Astrocyte (in vitro differentiated cells and primary cell): Measurements from ENCODE around the gene METTL25B. TPM values are rescaled to one million over a fixed set of nuclear protein-coding genes. Genes with fewer than 3 reads are reported as not detected.

ENCODE experiments used
- DNase-seq: peaks from one replicate; pipeline ENCODE4 v3.0.0-alpha.2; 2010; ENCODE audit warnings: low read depth
- FAIRE-seq: peaks from 2 replicates; lab custom pipeline; 2011; peaks lifted over from hg19 to GRCh38; lab: Jason Lieb, UNC
- H2AFZ ChIP-seq: 2 replicates; pipeline ENCODE4 v1.6.0; 2012; ENCODE audit warnings: low read depth, low read length, inconsistent platforms
- H3K27ac ChIP-seq: 2 replicates; pipeline ENCODE4 v1.5.1; 2011; ENCODE audit warnings: low read depth, low read length, inconsistent platforms
- H3K27me3 ChIP-seq: 2 replicates; pipeline ENCODE4 v1.6.0; 2011; ENCODE audit warnings: low read length, inconsistent platforms; ENCODE audit not compliant: insufficient read depth
- H3K36me3 ChIP-seq: 2 replicates; pipeline ENCODE4 v1.5.1; 2011; ENCODE audit warnings: low read length, inconsistent platforms; ENCODE audit not compliant: insufficient read depth
- H3K4me1 ChIP-seq: 2 replicates; pipeline ENCODE4 v1.5.1; 2011; ENCODE audit warnings: low read length, inconsistent platforms; ENCODE audit not compliant: insufficient read depth
- H3K4me2 ChIP-seq: 2 replicates; pipeline ENCODE4 v1.6.0; 2012; ENCODE audit warnings: low read length, inconsistent platforms
- H3K4me3 ChIP-seq: 2 replicates; pipeline ENCODE4 v1.5.1; 2011; ENCODE audit warnings: low read depth, mild to moderate bottlenecking, low read length, inconsistent platforms; ENCODE audit not compliant: insufficient read depth
- H3K79me2 ChIP-seq: 2 replicates; pipeline ENCODE4 v1.6.0; 2012; ENCODE audit warnings: mild to moderate bottlenecking, low read length, inconsistent platforms; ENCODE audit not compliant: insufficient read depth
- H3K9ac ChIP-seq: 2 replicates; pipeline ENCODE4 v1.6.0; 2012; ENCODE audit warnings: mild to moderate bottlenecking, low read length, inconsistent platforms
- H3K9me3 ChIP-seq: 2 replicates; pipeline ENCODE4 v1.5.1; 2012; ENCODE audit warnings: low read depth, mild to moderate bottlenecking, low read length, inconsistent platforms; ENCODE audit not compliant: insufficient read depth
- H4K20me1 ChIP-seq: 2 replicates; pipeline ENCODE4 v1.6.0; 2012; ENCODE audit warnings: low read length, inconsistent platforms; ENCODE audit not compliant: insufficient read depth
- H3K27ac Mint-ChIP-seq: one replicate; pipeline ENCODE4 v1.8.0; 2021; ENCODE audit warnings: mild to moderate bottlenecking, mixed read lengths; ENCODE audit not compliant: unreplicated experiment
- H3K27me3 Mint-ChIP-seq: one replicate; pipeline ENCODE4 v1.8.0; 2021; ENCODE audit warnings: low read depth, mixed read lengths; ENCODE audit not compliant: unreplicated experiment
- H3K36me3 Mint-ChIP-seq: one replicate; pipeline ENCODE4 v1.8.0; 2021; ENCODE audit warnings: low read depth, mixed read lengths; ENCODE audit not compliant: unreplicated experiment
- H3K4me1 Mint-ChIP-seq: one replicate; pipeline ENCODE4 v1.8.0; 2021; ENCODE audit warnings: low read depth, mixed read lengths; ENCODE audit not compliant: unreplicated experiment
- H3K4me3 Mint-ChIP-seq: one replicate; pipeline ENCODE4 v1.8.0; 2021; ENCODE audit warnings: mild to moderate bottlenecking, moderate library complexity, mixed read lengths; ENCODE audit not compliant: unreplicated experiment
- H3K9me3 Mint-ChIP-seq: one replicate; pipeline ENCODE4 v1.8.0; 2021; ENCODE audit warnings: mild to moderate bottlenecking, mixed read lengths; ENCODE audit not compliant: unreplicated experiment
- CTCF ChIP-seq: IDR thresholded peaks from 2 replicates; pipeline ENCODE4 v1.5.1; 2011; ENCODE audit warnings: low read depth, mild to moderate bottlenecking, inconsistent platforms, low read length, moderate library complexity; ENCODE audit not compliant: insufficient read depth
- EZH2 ChIP-seq: IDR thresholded peaks from 2 replicates; pipeline ENCODE4 v1.6.1; 2012; ENCODE audit warnings: mild to moderate bottlenecking, low read length, inconsistent platforms; ENCODE audit not compliant: insufficient read depth
- total RNA-seq: library from RNA; stranded (reverse); gene quantifications from 2 replicates; pipeline ENCODE4 v1.2.1, GENCODE V29; 2021

The METTL25B gene
- total RNA-seq, 1 donor from 2014 or later: 9.9 TPM

- no peak for DNase-seq
- Histone ChIP-seq H3K79me2 (peaks cover 60% of the 10 kb centered on the region), H3K4me2 (no peak overlapping the region), H3K4me1 (peaks cover 5% of the 10 kb centered on the region), H2AFZ (no peak overlapping the region), H3K9ac (no peak overlapping the region), H3K9me3 (no peaks in the 10 kb centered on the region), H3K27me3 (no peaks in the 10 kb centered on the region), H3K27ac (no peak overlapping the region), H3K36me3 (peaks cover 9% of the 10 kb centered on the region), H3K4me3 (no peak overlapping the region), H4K20me1 (peaks cover 72% of the 10 kb centered on the region)
- H3K27me3 Mint-ChIP-seq: no peaks in the 10 kb centered on the region
- H3K27ac Mint-ChIP-seq: peak overlapping the region; percentile 72
- H3K36me3 Mint-ChIP-seq: peaks cover 16% of the 10 kb centered on the region
- no peak overlapping the region for H3K4me3 Mint-ChIP-seq
- peaks cover 14% of the 10 kb centered on the region for H3K4me1 Mint-ChIP-seq
- no peaks in the 10 kb centered on the region for H3K9me3 Mint-ChIP-seq
- FAIRE-seq: no peak
- TF ChIP-seq EZH2 (no peak), CTCF (no peak)
Measured at GRCh38 chr1:156785458-156785857, 57.2 kb downstream of the METTL25B start.

Other genes with a start within 250 kb of the METTL25B start
- 51.7 and 56.6 TPM in 2 replicates for gene MEF2D, start 227.7 kb upstream of the METTL25B start, total RNA-seq
- 1.9 and 2.2 TPM in 2 replicates for gene IQGAP3, start 155.9 kb upstream of the METTL25B start, total RNA-seq
- gene TTC24, start 148.7 kb upstream of the METTL25B start, total RNA-seq: not detected in 2 replicates
- gene NAXE, start 136.7 kb upstream of the METTL25B start, total RNA-seq: 48.5 and 51.1 TPM in 2 replicates
- gene GPATCH4, start 127.0 kb upstream of the METTL25B start, total RNA-seq: 20.6 and 22.8 TPM in 2 replicates
- gene HAPLN2, start 109.1 kb upstream of the METTL25B start, total RNA-seq: not detected in 2 replicates
- gene BCAN, start 86.4 kb upstream of the METTL25B start, total RNA-seq: 0.29 and 0.41 TPM in 2 replicates
- gene NES, start 51.1 kb upstream of the METTL25B start, total RNA-seq: 280 and 310 TPM in 2 replicates
- gene CRABP2, start 22.9 kb upstream of the METTL25B start, total RNA-seq: 278 and 339 TPM in 2 replicates
- 30.1 and 33.4 TPM in 2 replicates for gene ISG20L2, start 297 bp downstream of the METTL25B start, total RNA-seq
- 37.4 and 46.5 TPM in 2 replicates for gene MRPL24, start 12.6 kb downstream of the METTL25B start, total RNA-seq
- 179 and 190 TPM in 2 replicates for gene HDGF, start 23.2 kb downstream of the METTL25B start, total RNA-seq
- gene PRCC, start 39.1 kb downstream of the METTL25B start, total RNA-seq: 75.5 and 78.3 TPM in 2 replicates
- gene SH2D2A, start 88.4 kb downstream of the METTL25B start, total RNA-seq: 0.89 and 1.1 TPM in 2 replicates
- 0.05 TPM in 1 of 2 replicates, not detected in the other for gene INSRR, start 130.6 kb downstream of the METTL25B start, total RNA-seq
- gene NTRK1, start 132.4 kb downstream of the METTL25B start, total RNA-seq: 0.10 and 0.27 TPM in 2 replicates
- gene PEAR1, start 165.2 kb downstream of the METTL25B start, total RNA-seq: 8.5 and 17.3 TPM in 2 replicates
- gene LRRC71, start 192.2 kb downstream of the METTL25B start, total RNA-seq: 0.14 TPM in 1 of 2 replicates, not detected in the other